ENCODE data around the gene ADAMTSL3.
A peak's percentile ranks its signal among the peaks of the same experiment; 100 is the strongest.
"Not testable (repeated sequence)": the region's sequence is repeated elsewhere in the genome, so short reads cannot be mapped to it uniquely, and the experiment has no call there.

The ADAMTSL3 gene

GRCh38 chr15:84046064-84046637 lies 392.2 kb downstream of the ADAMTSL3 start:
- no peak for DNase-seq

GRCh38 chr15:84049480-84049879 lies 395.6 kb downstream of the ADAMTSL3 start:
- not testable (repeated sequence) for DNase-seq

- DNase-seq, result no peak
These were observed 396.2 kb downstream of the ADAMTSL3 start for GRCh38 chr15:84050076-84050475.

GRCh38 chr15:84051146-84051545 lies 397.2 kb downstream of the ADAMTSL3 start:
- DNase-seq, result not testable (repeated sequence)

- DNase-seq, result not testable (repeated sequence)
These were observed 400.6 kb downstream of the ADAMTSL3 start for GRCh38 chr15:84054544-84054943.

- DNase-seq, result no peak
These were observed 403.9 kb downstream of the ADAMTSL3 start for GRCh38 chr15:84057714-84058331.

- DNase-seq, result not testable (repeated sequence)
These were observed 409.8 kb downstream of the ADAMTSL3 start for GRCh38 chr15:84063674-84064073.

GRCh38 chr15:84068674-84069073 lies 414.8 kb downstream of the ADAMTSL3 start:
- not testable (repeated sequence) for DNase-seq

GRCh38 chr15:84078038-84078437 lies 424.1 kb downstream of the ADAMTSL3 start:
- DNase-seq, result not testable (repeated sequence)

GRCh38 chr15:84079325-84079884 lies 425.5 kb downstream of the ADAMTSL3 start:
- not testable (repeated sequence) for DNase-seq

GRCh38 chr15:84079885-84080777 lies 426.2 kb downstream of the ADAMTSL3 start:
- DNase-seq, result peak; percentile 36 to 75

GRCh38 chr15:84080778-84081084 lies 426.8 kb downstream of the ADAMTSL3 start:
- not testable (repeated sequence) for DNase-seq

- DNase-seq, result no peak
These were observed 427.7 kb downstream of the ADAMTSL3 start for GRCh38 chr15:84081391-84082168.

- DNase-seq, result no peak
These were observed 428.8 kb downstream of the ADAMTSL3 start for GRCh38 chr15:84082739-84083138.

GRCh38 chr15:84086071-84086470 lies 432.1 kb downstream of the ADAMTSL3 start:
- not testable (repeated sequence) for DNase-seq

All from stimulated activated CD4-positive, alpha-beta T cell treated with anti-CD3 and anti-CD28 coated beads, Interleukin-2, amount 100 ng/mL, for 24 hours (primary cell).